WTC11 (cell line): ENCODE results near the gene ARHGAP26. TPM values are rescaled to one million over a fixed set of nuclear protein-coding genes. Genes with fewer than 3 reads are reported as not detected.

Experiments
- ATAC-seq: fragments of 200-7000 bp; cut with Tn5 transposase; 2 replicates; pipeline ENCODE4 v1.10.0; 2021; ENCODE audit warnings: mild to moderate bottlenecking, moderate library complexity
- CTCF ChIA-PET: fragments of 300-600 bp; sonication (Branson Sonifier 250); formaldehyde crosslinking; loops from one replicate; lab custom pipeline; 2021; ENCODE audit warnings: antibody characterized with exemption; lab: Charles Lee
- POLR2A ChIA-PET: fragments of 350-600 bp; sonication (Branson Sonifier 250); formaldehyde crosslinking; loops from one replicate; lab custom pipeline; 2021; ENCODE audit warnings: antibody characterized with exemption; lab: Charles Lee
- DNase-seq: peaks from one replicate; pipeline ENCODE4 v3.0.0; 2021; ENCODE audit warnings: low spot score
- H3K27ac Mint-ChIP-seq: 2 replicates; pipeline ENCODE4 v1.8.0; 2021; ENCODE audit warnings: mixed read lengths
- H3K27me3 Mint-ChIP-seq: 2 replicates; pipeline ENCODE4 v1.8.0; 2021; ENCODE audit warnings: low read depth, mild to moderate bottlenecking, moderate library complexity, mixed read lengths
- H3K36me3 Mint-ChIP-seq: 2 replicates; pipeline ENCODE4 v1.8.0; 2021; ENCODE audit warnings: mixed read lengths
- H3K4me1 Mint-ChIP-seq: 2 replicates; pipeline ENCODE4 v1.8.0; 2022; ENCODE audit warnings: mixed read lengths
- H3K4me3 Mint-ChIP-seq: 2 replicates; pipeline ENCODE4 v1.8.0; 2021; ENCODE audit warnings: mild to moderate bottlenecking, moderate library complexity, mixed read lengths
- H3K9me3 Mint-ChIP-seq: 2 replicates; pipeline ENCODE4 v1.8.0; 2021; ENCODE audit warnings: mixed read lengths
- ELF4 ChIP-seq: sonication (generic); formaldehyde crosslinking; IDR thresholded peaks from 2 replicates; pipeline ENCODE4 v1.8.1; 2022; ENCODE audit warnings: low read depth, mild to moderate bottlenecking, moderate library complexity, missing genetic modification reagents
- ESRRA ChIP-seq: sonication (generic); formaldehyde crosslinking; IDR thresholded peaks from 2 replicates; pipeline ENCODE4 v1.8.1; 2022; ENCODE audit warnings: mild to moderate bottlenecking, missing genetic modification reagents, borderline replicate concordance
- GRHL2 ChIP-seq: fragments of 250-450 bp; sonication (Bioruptor Pico); IDR thresholded peaks from 2 replicates; pipeline ENCODE4 v1.8.0; 2022; ENCODE audit warnings: mild to moderate bottlenecking, moderate library complexity; ENCODE audit not compliant: insufficient replicate concordance, severe bottlenecking
- JAZF1 ChIP-seq: fragments of 250-450 bp; sonication (Bioruptor Pico); IDR thresholded peaks from 2 replicates; pipeline ENCODE4 v1.9.0; 2021; ENCODE audit warnings: moderate library complexity, mild to moderate bottlenecking, inconsistent platforms
- NFE2L1 ChIP-seq: sonication (generic); formaldehyde crosslinking; IDR thresholded peaks from 2 replicates; pipeline ENCODE4 v1.8.1; 2023; ENCODE audit warnings: missing genetic modification reagents
- SMAD3 ChIP-seq: sonication (generic); formaldehyde crosslinking; IDR thresholded peaks from 2 replicates; pipeline ENCODE4 v1.8.0; 2022; ENCODE audit warnings: missing genetic modification reagents, mild to moderate bottlenecking, borderline replicate concordance
- ZNF232 ChIP-seq: sonication (generic); formaldehyde crosslinking; IDR thresholded peaks from 2 replicates; pipeline ENCODE4 v1.8.0; 2022; ENCODE audit warnings: mild to moderate bottlenecking, missing genetic modification reagents
- ZNF423 ChIP-seq: fragments of 250-450 bp; sonication (Bioruptor Pico); IDR thresholded peaks from 2 replicates; pipeline ENCODE4 v2.1.2; 2022; ENCODE audit warnings: mild to moderate bottlenecking, moderate library complexity
- total RNA-seq: library from RNA; stranded (reverse); gene quantifications from 3 replicates; pipeline ENCODE4 v1.2.3, GENCODE V29; 2021
- TF ChIP-seq, protein P1 (sequence below): sonication (generic); formaldehyde crosslinking; IDR thresholded peaks from 2 replicates; pipeline ENCODE4 v1.8.1; 2023; ENCODE audit warnings: mild to moderate bottlenecking, moderate library complexity, missing genetic modification reagents
- TF ChIP-seq, protein P2 (sequence below): fragments of 250-450 bp; sonication (Bioruptor Pico); IDR thresholded peaks from 2 replicates; pipeline ENCODE4 v1.9.0; 2021; ENCODE audit warnings: mild to moderate bottlenecking
- TF ChIP-seq, protein P3 (sequence below): sonication (generic); formaldehyde crosslinking; IDR thresholded peaks from 2 replicates; pipeline ENCODE4 v1.8.0; 2022; ENCODE audit warnings: missing genetic modification reagents
- TF ChIP-seq, protein P4 (sequence below): sonication (generic); formaldehyde crosslinking; IDR thresholded peaks from 2 replicates; pipeline ENCODE4 v1.8.0; 2022; ENCODE audit warnings: mild to moderate bottlenecking, missing genetic modification reagents
- TF ChIP-seq, protein P5 (sequence below): sonication (generic); formaldehyde crosslinking; IDR thresholded peaks from 2 replicates; pipeline ENCODE4 v1.8.1; 2022; ENCODE audit warnings: low read depth, mild to moderate bottlenecking, moderate library complexity, missing genetic modification reagents, borderline replicate concordance
- TF ChIP-seq, protein P6 (sequence below): fragments of 250-450 bp; sonication (Bioruptor Pico); IDR thresholded peaks from 2 replicates; pipeline ENCODE4 v2.1.2; 2022; ENCODE audit warnings: mild to moderate bottlenecking, moderate library complexity
- TF ChIP-seq, protein P7 (sequence below): sonication (generic); formaldehyde crosslinking; IDR thresholded peaks from 2 replicates; pipeline ENCODE4 v1.8.1; 2023; ENCODE audit warnings: mild to moderate bottlenecking, missing genetic modification reagents, moderate library complexity

Gene ARHGAP26
- total RNA-seq, 1 experiment from 2014 or later, result 22.3 TPM

DNA sequence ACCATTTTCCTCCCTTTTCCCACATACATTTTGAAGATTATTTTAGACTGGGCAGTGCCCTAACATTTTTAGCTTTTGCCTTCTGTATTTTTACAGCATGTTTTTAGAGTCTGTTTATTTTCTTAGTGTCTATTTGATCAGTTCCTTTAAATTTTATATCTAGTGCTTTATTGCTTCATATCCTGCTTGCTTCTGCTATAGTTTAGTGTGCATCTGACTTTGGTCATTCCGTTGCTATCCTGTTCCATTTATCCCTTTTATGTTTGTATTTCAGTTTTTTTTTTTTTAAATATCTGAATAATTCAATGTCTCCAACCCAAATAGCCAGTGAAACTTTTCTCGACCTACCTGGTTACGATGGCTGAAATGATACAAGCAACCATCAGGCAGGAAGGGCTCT, 203.8 kb downstream of the ARHGAP26 start (continued):
- TF ChIP-seq, protein P1, sequence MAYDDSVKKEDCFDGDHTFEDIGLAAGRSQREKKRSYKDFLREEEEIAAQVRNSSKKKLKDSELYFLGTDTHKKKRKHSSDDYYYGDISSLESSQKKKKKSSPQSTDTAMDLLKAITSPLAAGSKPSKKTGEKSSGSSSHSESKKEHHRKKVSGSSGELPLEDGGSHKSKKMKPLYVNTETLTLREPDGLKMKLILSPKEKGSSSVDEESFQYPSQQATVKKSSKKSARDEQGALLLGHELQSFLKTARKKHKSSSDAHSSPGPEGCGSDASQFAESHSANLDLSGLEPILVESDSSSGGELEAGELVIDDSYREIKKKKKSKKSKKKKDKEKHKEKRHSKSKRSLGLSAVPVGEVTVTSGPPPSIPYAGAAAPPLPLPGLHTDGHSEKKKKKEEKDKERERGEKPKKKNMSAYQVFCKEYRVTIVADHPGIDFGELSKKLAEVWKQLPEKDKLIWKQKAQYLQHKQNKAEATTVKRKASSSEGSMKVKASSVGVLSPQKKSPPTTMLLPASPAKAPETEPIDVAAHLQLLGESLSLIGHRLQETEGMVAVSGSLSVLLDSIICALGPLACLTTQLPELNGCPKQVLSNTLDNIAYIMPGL (CRISPR knock-in tag), result no peak
- TF ChIP-seq, protein P2, sequence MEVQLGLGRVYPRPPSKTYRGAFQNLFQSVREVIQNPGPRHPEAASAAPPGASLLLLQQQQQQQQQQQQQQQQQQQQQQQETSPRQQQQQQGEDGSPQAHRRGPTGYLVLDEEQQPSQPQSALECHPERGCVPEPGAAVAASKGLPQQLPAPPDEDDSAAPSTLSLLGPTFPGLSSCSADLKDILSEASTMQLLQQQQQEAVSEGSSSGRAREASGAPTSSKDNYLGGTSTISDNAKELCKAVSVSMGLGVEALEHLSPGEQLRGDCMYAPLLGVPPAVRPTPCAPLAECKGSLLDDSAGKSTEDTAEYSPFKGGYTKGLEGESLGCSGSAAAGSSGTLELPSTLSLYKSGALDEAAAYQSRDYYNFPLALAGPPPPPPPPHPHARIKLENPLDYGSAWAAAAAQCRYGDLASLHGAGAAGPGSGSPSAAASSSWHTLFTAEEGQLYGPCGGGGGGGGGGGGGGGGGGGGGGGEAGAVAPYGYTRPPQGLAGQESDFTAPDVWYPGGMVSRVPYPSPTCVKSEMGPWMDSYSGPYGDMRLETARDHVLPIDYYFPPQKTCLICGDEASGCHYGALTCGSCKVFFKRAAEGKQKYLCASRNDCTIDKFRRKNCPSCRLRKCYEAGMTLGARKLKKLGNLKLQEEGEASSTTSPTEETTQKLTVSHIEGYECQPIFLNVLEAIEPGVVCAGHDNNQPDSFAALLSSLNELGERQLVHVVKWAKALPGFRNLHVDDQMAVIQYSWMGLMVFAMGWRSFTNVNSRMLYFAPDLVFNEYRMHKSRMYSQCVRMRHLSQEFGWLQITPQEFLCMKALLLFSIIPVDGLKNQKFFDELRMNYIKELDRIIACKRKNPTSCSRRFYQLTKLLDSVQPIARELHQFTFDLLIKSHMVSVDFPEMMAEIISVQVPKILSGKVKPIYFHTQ (CRISPR knock-in tag), result no peak
- TF ChIP-seq NFE2L1 (CRISPR knock-in tag), result no peak
- TF ChIP-seq SMAD3, result no peak
- TF ChIP-seq, protein P3, sequence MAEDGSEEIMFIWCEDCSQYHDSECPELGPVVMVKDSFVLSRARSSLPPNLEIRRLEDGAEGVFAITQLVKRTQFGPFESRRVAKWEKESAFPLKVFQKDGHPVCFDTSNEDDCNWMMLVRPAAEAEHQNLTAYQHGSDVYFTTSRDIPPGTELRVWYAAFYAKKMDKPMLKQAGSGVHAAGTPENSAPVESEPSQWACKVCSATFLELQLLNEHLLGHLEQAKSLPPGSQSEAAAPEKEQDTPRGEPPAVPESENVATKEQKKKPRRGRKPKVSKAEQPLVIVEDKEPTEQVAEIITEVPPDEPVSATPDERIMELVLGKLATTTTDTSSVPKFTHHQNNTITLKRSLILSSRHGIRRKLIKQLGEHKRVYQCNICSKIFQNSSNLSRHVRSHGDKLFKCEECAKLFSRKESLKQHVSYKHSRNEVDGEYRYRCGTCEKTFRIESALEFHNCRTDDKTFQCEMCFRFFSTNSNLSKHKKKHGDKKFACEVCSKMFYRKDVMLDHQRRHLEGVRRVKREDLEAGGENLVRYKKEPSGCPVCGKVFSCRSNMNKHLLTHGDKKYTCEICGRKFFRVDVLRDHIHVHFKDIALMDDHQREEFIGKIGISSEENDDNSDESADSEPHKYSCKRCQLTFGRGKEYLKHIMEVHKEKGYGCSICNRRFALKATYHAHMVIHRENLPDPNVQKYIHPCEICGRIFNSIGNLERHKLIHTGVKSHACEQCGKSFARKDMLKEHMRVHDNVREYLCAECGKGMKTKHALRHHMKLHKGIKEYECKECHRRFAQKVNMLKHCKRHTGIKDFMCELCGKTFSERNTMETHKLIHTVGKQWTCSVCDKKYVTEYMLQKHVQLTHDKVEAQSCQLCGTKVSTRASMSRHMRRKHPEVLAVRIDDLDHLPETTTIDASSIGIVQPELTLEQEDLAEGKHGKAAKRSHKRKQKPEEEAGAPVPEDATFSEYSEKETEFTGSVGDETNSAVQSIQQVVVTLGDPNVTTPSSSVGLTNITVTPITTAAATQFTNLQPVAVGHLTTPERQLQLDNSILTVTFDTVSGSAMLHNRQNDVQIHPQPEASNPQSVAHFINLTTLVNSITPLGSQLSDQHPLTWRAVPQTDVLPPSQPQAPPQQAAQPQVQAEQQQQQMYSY (CRISPR knock-in tag), result no peak
- TF ChIP-seq, protein P4, sequence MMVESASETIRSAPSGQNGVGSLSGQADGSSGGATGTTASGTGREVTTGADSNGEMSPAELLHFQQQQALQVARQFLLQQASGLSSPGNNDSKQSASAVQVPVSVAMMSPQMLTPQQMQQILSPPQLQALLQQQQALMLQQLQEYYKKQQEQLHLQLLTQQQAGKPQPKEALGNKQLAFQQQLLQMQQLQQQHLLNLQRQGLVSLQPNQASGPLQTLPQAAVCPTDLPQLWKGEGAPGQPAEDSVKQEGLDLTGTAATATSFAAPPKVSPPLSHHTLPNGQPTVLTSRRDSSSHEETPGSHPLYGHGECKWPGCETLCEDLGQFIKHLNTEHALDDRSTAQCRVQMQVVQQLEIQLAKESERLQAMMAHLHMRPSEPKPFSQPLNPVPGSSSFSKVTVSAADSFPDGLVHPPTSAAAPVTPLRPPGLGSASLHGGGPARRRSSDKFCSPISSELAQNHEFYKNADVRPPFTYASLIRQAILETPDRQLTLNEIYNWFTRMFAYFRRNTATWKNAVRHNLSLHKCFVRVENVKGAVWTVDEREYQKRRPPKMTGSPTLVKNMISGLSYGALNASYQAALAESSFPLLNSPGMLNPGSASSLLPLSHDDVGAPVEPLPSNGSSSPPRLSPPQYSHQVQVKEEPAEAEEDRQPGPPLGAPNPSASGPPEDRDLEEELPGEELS, result no peak

DNA sequence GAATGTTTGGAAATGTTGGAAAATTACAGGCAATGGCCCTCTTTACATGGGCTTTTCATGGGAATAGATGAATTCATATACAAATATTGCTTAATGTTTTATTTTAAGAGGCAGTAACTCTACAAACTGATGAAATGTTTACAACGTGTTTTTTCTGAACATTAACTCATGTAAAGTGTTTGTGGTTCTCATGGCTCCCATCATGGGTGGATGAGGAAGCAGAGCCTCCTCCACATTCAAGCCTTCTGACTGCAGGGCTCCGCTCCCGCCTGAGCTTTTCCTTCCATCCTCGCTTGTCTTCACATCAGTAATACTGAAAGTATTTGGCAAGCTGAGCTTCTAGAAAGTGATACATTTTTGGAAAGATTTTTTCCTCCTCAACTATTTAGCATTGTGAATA, 204.2 kb downstream of the ARHGAP26 start:
- ChIA-PET CTCF (interaction anchor here (1.6 kb wide), 1 partner anchor 8 kb away, joined by 3 read pairs; no protein-coding TSS in a partner anchor), POLR2A (no interaction called here)
- Mint-ChIP-seq H3K36me3 (no peaks in the 10 kb centered on the region), H3K9me3 (no peaks in the 10 kb centered on the region), H3K27ac (peak overlapping the region; percentile 21; the same call in 1 of the 2 replicates), H3K4me1 (peaks cover 8% of the 10 kb centered on the region), H3K4me3 (no peak overlapping the region), H3K27me3 (no peaks in the 10 kb centered on the region)
- no peak for DNase-seq
- no peak for ATAC-seq
- TF ChIP-seq ZNF423 (CRISPR knock-in tag) (no peak), ZNF232 (CRISPR knock-in tag) (no peak), GRHL2 (no peak), ESRRA (no peak), JAZF1 (no peak), SMAD3 (no peak), ELF4 (CRISPR knock-in tag) (no peak)
- TF ChIP-seq, protein P4, result no peak
- TF ChIP-seq, protein P5, sequence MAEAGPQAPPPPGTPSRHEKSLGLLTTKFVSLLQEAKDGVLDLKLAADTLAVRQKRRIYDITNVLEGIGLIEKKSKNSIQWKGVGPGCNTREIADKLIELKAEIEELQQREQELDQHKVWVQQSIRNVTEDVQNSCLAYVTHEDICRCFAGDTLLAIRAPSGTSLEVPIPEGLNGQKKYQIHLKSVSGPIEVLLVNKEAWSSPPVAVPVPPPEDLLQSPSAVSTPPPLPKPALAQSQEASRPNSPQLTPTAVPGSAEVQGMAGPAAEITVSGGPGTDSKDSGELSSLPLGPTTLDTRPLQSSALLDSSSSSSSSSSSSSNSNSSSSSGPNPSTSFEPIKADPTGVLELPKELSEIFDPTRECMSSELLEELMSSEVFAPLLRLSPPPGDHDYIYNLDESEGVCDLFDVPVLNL (CRISPR knock-in tag), result no peak
- TF ChIP-seq, protein P6, sequence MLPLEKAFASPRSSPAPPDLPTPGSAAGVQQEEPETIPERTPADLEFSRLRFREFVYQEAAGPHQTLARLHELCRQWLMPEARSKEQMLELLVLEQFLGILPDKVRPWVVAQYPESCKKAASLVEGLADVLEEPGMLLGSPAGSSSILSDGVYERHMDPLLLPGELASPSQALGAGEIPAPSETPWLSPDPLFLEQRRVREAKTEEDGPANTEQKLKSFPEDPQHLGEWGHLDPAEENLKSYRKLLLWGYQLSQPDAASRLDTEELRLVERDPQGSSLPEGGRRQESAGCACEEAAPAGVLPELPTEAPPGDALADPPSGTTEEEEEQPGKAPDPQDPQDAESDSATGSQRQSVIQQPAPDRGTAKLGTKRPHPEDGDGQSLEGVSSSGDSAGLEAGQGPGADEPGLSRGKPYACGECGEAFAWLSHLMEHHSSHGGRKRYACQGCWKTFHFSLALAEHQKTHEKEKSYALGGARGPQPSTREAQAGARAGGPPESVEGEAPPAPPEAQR (CRISPR knock-in tag), result no peak
- TF ChIP-seq, protein P7, sequence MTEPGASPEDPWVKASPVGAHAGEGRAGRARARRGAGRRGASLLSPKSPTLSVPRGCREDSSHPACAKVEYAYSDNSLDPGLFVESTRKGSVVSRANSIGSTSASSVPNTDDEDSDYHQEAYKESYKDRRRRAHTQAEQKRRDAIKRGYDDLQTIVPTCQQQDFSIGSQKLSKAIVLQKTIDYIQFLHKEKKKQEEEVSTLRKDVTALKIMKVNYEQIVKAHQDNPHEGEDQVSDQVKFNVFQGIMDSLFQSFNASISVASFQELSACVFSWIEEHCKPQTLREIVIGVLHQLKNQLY (CRISPR knock-in tag), result no peak
- TF ChIP-seq, protein P1 (CRISPR knock-in tag), result no peak
